Ectodermal cell (in vitro differentiated cells): ENCODE data around the gene SPEM1.

Experiments used
- H3K27ac ChIP-seq: 2 replicates; pipeline ENCODE4 v1.7.0; 2013; ENCODE audit warnings: mild to moderate bottlenecking, low read depth, low read length; ENCODE audit not compliant: insufficient read depth, poor library complexity, severe bottlenecking
- H3K27me3 ChIP-seq: 2 replicates; pipeline ENCODE4 v1.7.0; 2013; ENCODE audit warnings: mild to moderate bottlenecking, low read length; ENCODE audit not compliant: insufficient read depth, control insufficient read depth, poor library complexity, severe bottlenecking
- H3K36me3 ChIP-seq: one replicate; pipeline ENCODE4 v1.7.0; 2013; ENCODE audit warnings: low read length; ENCODE audit not compliant: control insufficient read depth, insufficient read depth
- H3K4me1 ChIP-seq: one replicate; pipeline ENCODE4 v1.7.0; 2013; ENCODE audit warnings: low read length; ENCODE audit not compliant: control insufficient read depth, insufficient read depth
- H3K4me3 ChIP-seq: 2 replicates; pipeline ENCODE4 v1.7.0; 2013; ENCODE audit warnings: low read depth, low read length, control low read depth; ENCODE audit not compliant: insufficient read depth
- H3K9me3 ChIP-seq: 2 replicates; pipeline ENCODE4 v1.7.0; 2013; ENCODE audit warnings: mild to moderate bottlenecking, low read length, moderate library complexity; ENCODE audit not compliant: control insufficient read depth
- WGBS, 2 experiments: methylation state at CpG; one replicate each; pipeline ENCODE4 v1.1.7; 2013; ENCODE audit warnings: missing lambda C conversion rate in 2 of 2; 5-methylcytosine and 5-hydroxymethylcytosine counted together

SPEM1 gene

GRCh38 chr17:7440834-7441195 lies 20.7 kb downstream of the SPEM1 start:
- peak overlapping the region; percentile 74 for H3K4me3 ChIP-seq
- 0 to 1% methylated on average over 12 of the region's 12 CpGs for WGBS, 2 experiments
- H3K9me3 ChIP-seq: no peaks in the 10 kb centered on the region
- H3K27ac ChIP-seq: no peak overlapping the region
- H3K36me3 ChIP-seq: no peaks in the 10 kb centered on the region
- H3K27me3 ChIP-seq: peaks cover 63% of the 10 kb centered on the region
- H3K4me1 ChIP-seq: peaks cover 27% of the 10 kb centered on the region

GRCh38 chr17:7441266-7441665 lies 21.1 kb downstream of the SPEM1 start:
- H3K36me3 ChIP-seq: no peaks in the 10 kb centered on the region
- peaks cover 58% of the 10 kb centered on the region for H3K27me3 ChIP-seq
- WGBS, 2 experiments: 34 to 38% methylated on average over 6 to 7 of the region's 7 CpGs
- no peak overlapping the region for H3K27ac ChIP-seq
- peaks cover 31% of the 10 kb centered on the region for H3K4me1 ChIP-seq
- H3K9me3 ChIP-seq: no peaks in the 10 kb centered on the region
- no peak overlapping the region for H3K4me3 ChIP-seq

- H3K36me3 ChIP-seq: no peaks in the 10 kb centered on the region
- no peak overlapping the region for H3K27ac ChIP-seq
- WGBS, 2 experiments: 86 to 94% methylated on average over 2 of the region's 2 CpGs
- H3K9me3 ChIP-seq: no peaks in the 10 kb centered on the region
- peaks cover 40% of the 10 kb centered on the region for H3K4me1 ChIP-seq
- H3K4me3 ChIP-seq: no peak overlapping the region
- H3K27me3 ChIP-seq: peaks cover 50% of the 10 kb centered on the region
These were observed 22.0 kb downstream of the SPEM1 start for GRCh38 chr17:7442142-7442541.

GRCh38 chr17:7443499-7444485 lies 23.7 kb downstream of the SPEM1 start:
- WGBS, 2 experiments: 84 to 89% methylated on average over 7 of the region's 7 CpGs
- H3K27ac ChIP-seq: no peak overlapping the region
- H3K27me3 ChIP-seq: peaks cover 33% of the 10 kb centered on the region

GRCh38 chr17:7444682-7445618 lies 24.8 kb downstream of the SPEM1 start, which contains the start of gene CHRNB1:
Gene CHRNB1 (plus strand): TSS chr17:7445061. CDS start chr17:7445128, 67 bp downstream.
- Histone ChIP-seq H3K36me3 (no peaks in the 10 kb centered on the region), H3K4me1 (peaks cover 26% of the 10 kb centered on the region), H3K4me3 (peak within 1 kb of the TSS; percentile 46), H3K9me3 (no peaks in the 10 kb centered on the region), H3K27me3 (peaks cover 22% of the 10 kb centered on the region), H3K27ac (peak within 1 kb of the TSS; percentile 53)
- 2 to 3% methylated on average over 51 of the region's 51 CpGs for WGBS, 2 experiments

More at GRCh38 chr17:7443499-7444485, 23.7 kb downstream of the SPEM1 start:
- no peaks in the 10 kb centered on the region for H3K36me3 ChIP-seq
- peaks cover 31% of the 10 kb centered on the region for H3K4me1 ChIP-seq
- no peak overlapping the region for H3K4me3 ChIP-seq
- no peaks in the 10 kb centered on the region for H3K9me3 ChIP-seq

GRCh38 chr17:7445619-7445968 lies 25.5 kb downstream of the SPEM1 start:
- Histone ChIP-seq H3K27me3 (peaks cover 21% of the 10 kb centered on the region), H3K4me1 (peaks cover 26% of the 10 kb centered on the region), H3K36me3 (no peaks in the 10 kb centered on the region), H3K4me3 (peak overlapping the region; percentile 46), H3K27ac (no peak overlapping the region), H3K9me3 (no peaks in the 10 kb centered on the region)
- 1 to 3% methylated on average over 16 of the region's 16 CpGs for WGBS, 2 experiments

- Histone ChIP-seq H3K9me3 (no peaks in the 10 kb centered on the region), H3K4me3 (no peak overlapping the region), H3K36me3 (no peaks in the 10 kb centered on the region), H3K27me3 (peaks cover 7% of the 10 kb centered on the region), H3K4me1 (peaks cover 20% of the 10 kb centered on the region), H3K27ac (no peak overlapping the region)
- 92 to 97% methylated on average over 7 of the region's 7 CpGs for WGBS, 2 experiments
These were observed 28.3 kb downstream of the SPEM1 start for GRCh38 chr17:7448461-7448860.

GRCh38 chr17:7459961-7460545 lies 39.9 kb downstream of the SPEM1 start:
- peaks cover 6% of the 10 kb centered on the region for H3K4me1 ChIP-seq
- H3K27me3 ChIP-seq: no peaks in the 10 kb centered on the region
- H3K36me3 ChIP-seq: peaks cover 4% of the 10 kb centered on the region
- H3K27ac ChIP-seq: no peak overlapping the region
- no peak overlapping the region for H3K4me3 ChIP-seq
- H3K9me3 ChIP-seq: no peaks in the 10 kb centered on the region
- 55 to 92% methylated on average over 1 to 2 of the region's 3 CpGs for WGBS, 2 experiments

GRCh38 chr17:7460850-7461660 lies 40.9 kb downstream of the SPEM1 start:
- whole genome bisulfite sequencing, 2 experiments: 66 to 69% methylated on average over 7 of the region's 7 CpGs
- H3K9me3 ChIP-seq: no peaks in the 10 kb centered on the region

More at GRCh38 chr17:7460850-7461660, 40.9 kb downstream of the SPEM1 start:
- Histone ChIP-seq H3K4me3 (no peak overlapping the region), H3K36me3 (peaks cover 4% of the 10 kb centered on the region), H3K27me3 (no peaks in the 10 kb centered on the region), H3K27ac (no peak overlapping the region), H3K4me1 (peaks cover 6% of the 10 kb centered on the region)
